Fibroblast of skin of scalp (primary cell): ENCODE measurements around the gene CCDC198. TPM values are rescaled to one million over a fixed set of nuclear protein-coding genes. Genes with fewer than 3 reads are reported as not detected.

Experiments used
- DNase-seq: peaks from one replicate; pipeline ENCODE4 v3.0.0-alpha.2; 2013
- polyA plus RNA-seq, 2 experiments: library from polyadenylated mRNA; unstranded; fragments of 120-200 nt; gene quantifications; one replicate each; pipeline ENCODE4 v1.2.1, GENCODE V29; 2013; ENCODE audit not compliant: insufficient read length in 2 of 2

Gene CCDC198
- not detected for polyA plus RNA-seq (2013, experiment 1 of 2; ENCODE audit: insufficient read length)
- 1.8 TPM for polyA plus RNA-seq (2013, experiment 2 of 2; ENCODE audit: insufficient read length)

- DNase-seq: peak; percentile 54
Measured at GRCh38 chr14:57493467-57494181, at the start of gene CCDC198. Gene CCDC198 (minus strand): TSS chr14:57493857. CDS start chr14:57493715, 142 bp downstream.

- DNase-seq: peak; percentile 23
Measured at GRCh38 chr14:57533214-57533613, 39.6 kb upstream of the CCDC198 start.

- no peak for DNase-seq
Measured at GRCh38 chr14:57530571-57530970, 36.9 kb upstream of the CCDC198 start.

GRCh38 chr14:57526942-57527341 is 33.3 kb upstream of the CCDC198 start:
- no peak for DNase-seq

- no peak for DNase-seq
Measured at GRCh38 chr14:57519043-57519442, 25.4 kb upstream of the CCDC198 start.

GRCh38 chr14:57512220-57512619 is 18.6 kb upstream of the CCDC198 start:
- no peak for DNase-seq

- no peak for DNase-seq
Measured at GRCh38 chr14:57508756-57509155, 15.1 kb upstream of the CCDC198 start.

GRCh38 chr14:57502586-57503254 is 9.1 kb upstream of the CCDC198 start:
- DNase-seq: peak; percentile 47

- no peak for DNase-seq
Measured at GRCh38 chr14:57501039-57501557, 7.4 kb upstream of the CCDC198 start.

- no peak for DNase-seq
Measured at GRCh38 chr14:57498659-57499058, 5.0 kb upstream of the CCDC198 start.

- DNase-seq: no peak
Measured at GRCh38 chr14:57498035-57498434, 4.4 kb upstream of the CCDC198 start.

GRCh38 chr14:57495416-57495815 is 1.8 kb upstream of the CCDC198 start:
- DNase-seq: no peak

GRCh38 chr14:57492859-57493258 is 798 bp downstream of the CCDC198 start:
- peak; percentile 86 for DNase-seq

- DNase-seq: no peak
Measured at GRCh38 chr14:57491640-57492039, 2.0 kb downstream of the CCDC198 start.

- peak; percentile 68 for DNase-seq
Measured at GRCh38 chr14:57487771-57488170, 5.9 kb downstream of the CCDC198 start.

GRCh38 chr14:57486767-57487379 is 6.8 kb downstream of the CCDC198 start:
- peak; percentile 55 for DNase-seq

- no peak for DNase-seq
Measured at GRCh38 chr14:57485635-57486034, 8.0 kb downstream of the CCDC198 start.

GRCh38 chr14:57482120-57482519 is 11.5 kb downstream of the CCDC198 start:
- no peak for DNase-seq

GRCh38 chr14:57480051-57480450 is 13.6 kb downstream of the CCDC198 start:
- peak; percentile 19 for DNase-seq

- no peak for DNase-seq
Measured at GRCh38 chr14:57479197-57479596, 14.5 kb downstream of the CCDC198 start.

- DNase-seq: no peak
Measured at GRCh38 chr14:57478050-57478449, 15.6 kb downstream of the CCDC198 start.

GRCh38 chr14:57470909-57471308 is 22.7 kb downstream of the CCDC198 start:
- DNase-seq: no peak

- DNase-seq: no peak
Measured at GRCh38 chr14:57464008-57464730, 29.5 kb downstream of the CCDC198 start.
